D721Med (cell line): ENCODE data around the gene RETREG1.

ENCODE experiments used
- DNase-seq: peaks from one replicate; pipeline ENCODE4 v3.0.0; 2011; ENCODE audit warnings: low spot score; ENCODE audit not compliant: insufficient read length
- FAIRE-seq: peaks from 2 replicates; lab custom pipeline; 2011; peaks lifted over from hg19 to GRCh38; lab: Jason Lieb, UNC
- TF ChIP-seq, protein P1 (sequence below): IDR thresholded peaks from 2 replicates; pipeline ENCODE4 v1.5.1; 2012; ENCODE audit warnings: mild to moderate bottlenecking, control low read depth; ENCODE audit not compliant: insufficient read depth; ENCODE audit errors: missing control alignments

RETREG1 gene

GRCh38 chr5:16557477-16557876 is 59.3 kb downstream of the RETREG1 start:
- FAIRE-seq (no peak), DNase-seq (no peak)
- TF ChIP-seq, protein P1, sequence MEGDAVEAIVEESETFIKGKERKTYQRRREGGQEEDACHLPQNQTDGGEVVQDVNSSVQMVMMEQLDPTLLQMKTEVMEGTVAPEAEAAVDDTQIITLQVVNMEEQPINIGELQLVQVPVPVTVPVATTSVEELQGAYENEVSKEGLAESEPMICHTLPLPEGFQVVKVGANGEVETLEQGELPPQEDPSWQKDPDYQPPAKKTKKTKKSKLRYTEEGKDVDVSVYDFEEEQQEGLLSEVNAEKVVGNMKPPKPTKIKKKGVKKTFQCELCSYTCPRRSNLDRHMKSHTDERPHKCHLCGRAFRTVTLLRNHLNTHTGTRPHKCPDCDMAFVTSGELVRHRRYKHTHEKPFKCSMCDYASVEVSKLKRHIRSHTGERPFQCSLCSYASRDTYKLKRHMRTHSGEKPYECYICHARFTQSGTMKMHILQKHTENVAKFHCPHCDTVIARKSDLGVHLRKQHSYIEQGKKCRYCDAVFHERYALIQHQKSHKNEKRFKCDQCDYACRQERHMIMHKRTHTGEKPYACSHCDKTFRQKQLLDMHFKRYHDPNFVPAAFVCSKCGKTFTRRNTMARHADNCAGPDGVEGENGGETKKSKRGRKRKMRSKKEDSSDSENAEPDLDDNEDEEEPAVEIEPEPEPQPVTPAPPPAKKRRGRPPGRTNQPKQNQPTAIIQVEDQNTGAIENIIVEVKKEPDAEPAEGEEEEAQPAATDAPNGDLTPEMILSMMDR = no peak

DNA sequence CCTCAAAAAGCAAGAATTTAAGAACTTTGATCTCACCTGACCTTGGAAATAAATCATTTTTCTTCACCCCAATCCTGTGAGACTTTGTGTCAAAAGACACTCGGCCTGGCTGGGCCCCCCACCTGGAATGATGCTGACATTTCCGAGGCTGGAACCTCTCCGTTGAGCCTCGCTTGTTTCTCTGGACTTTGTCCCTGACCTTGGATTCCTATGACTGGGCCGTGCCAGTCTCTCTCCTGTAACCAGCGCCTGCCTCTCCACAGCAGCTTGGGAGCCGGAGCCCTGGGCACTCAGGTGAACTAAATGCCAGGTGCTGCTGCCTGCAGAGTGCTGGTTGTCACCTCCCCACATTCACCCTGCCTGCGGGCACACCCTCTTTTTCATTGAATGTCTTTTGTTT is 62.7 kb downstream of the RETREG1 start:
- DNase-seq (no peak), FAIRE-seq (no peak)
- TF ChIP-seq, protein P1 = no peak

- no peak for DNase-seq
- TF ChIP-seq, protein P1 = peak; percentile 77
- no peak for FAIRE-seq
These were observed 64.0 kb downstream of the RETREG1 start for GRCh38 chr5:16552666-16553343.

DNA sequence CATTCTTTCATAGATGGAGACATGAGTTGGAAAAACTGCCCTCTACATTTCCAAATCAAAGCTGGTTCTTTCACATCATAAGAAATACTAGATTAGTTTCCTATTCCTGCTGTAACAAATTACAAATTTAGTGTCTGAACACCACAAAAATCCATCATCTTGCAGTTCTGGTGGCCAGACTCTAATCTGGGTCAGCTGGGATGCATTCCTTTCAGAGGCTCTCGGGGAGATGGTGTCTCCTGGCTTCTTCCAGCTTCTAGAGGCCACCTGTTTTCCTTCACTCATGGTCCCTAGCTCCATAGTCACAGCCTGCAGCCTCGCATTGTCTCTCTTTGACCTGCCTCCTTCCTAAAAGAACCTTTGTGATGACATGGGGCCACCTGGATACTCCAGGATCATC is 65.2 kb downstream of the RETREG1 start:
- FAIRE-seq = no peak
- no peak for DNase-seq
- TF ChIP-seq, protein P1 = no peak

GRCh38 chr5:16550316-16550952 is 66.4 kb downstream of the RETREG1 start:
- FAIRE-seq = no peak
- DNase-seq = no peak
- TF ChIP-seq, protein P1 = peak; percentile 71

- FAIRE-seq (no peak), DNase-seq (no peak)
- TF ChIP-seq, protein P1 = no peak
These were observed 67.1 kb downstream of the RETREG1 start for GRCh38 chr5:16549491-16550206.
